ENCODE measurements around the gene TCEA3. TPM values are rescaled to one million over a fixed set of nuclear protein-coding genes. Genes with fewer than 3 reads are reported as not detected.

The TCEA3 gene
- total RNA-seq, 2 donors from 2014 or later, result 65.2 to 115 TPM

DNA sequence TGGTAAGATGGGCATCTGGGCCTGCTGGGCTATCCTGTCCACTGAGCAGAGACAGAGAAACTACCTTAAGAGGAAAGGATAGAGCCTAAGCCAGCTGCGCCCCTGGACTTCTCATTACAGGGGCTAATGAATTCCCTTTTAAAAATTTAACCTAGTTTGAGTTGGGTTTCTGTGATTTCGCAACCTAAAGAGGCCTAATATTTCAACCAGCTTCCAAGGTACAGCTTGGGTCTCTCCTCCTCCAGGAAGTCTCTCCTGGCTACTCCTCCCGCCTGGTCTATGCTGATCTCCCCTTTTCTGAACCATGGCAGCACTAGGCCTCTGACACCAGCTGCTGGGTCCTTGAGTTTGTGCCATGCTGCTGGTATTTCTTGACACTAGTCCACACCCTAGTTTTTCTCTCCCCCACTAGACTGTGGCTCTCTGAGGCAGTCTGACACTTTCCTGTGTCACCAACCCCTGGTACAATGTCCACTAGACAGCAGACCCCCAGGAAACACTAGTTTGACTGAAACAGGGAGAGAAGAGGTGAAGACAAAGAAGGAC lies 29.0 kb upstream of the TCEA3 start:
- Histone ChIP-seq H3K9me3 (no peaks in the 10 kb centered on the region), H3K36me3 (no peaks in the 10 kb centered on the region), H3K27me3 (replicated peaks; ENCODE audit: insufficient read depth) (no peaks in the 10 kb centered on the region), H3K4me3 (no peak overlapping the region), H3K4me1 (replicated peaks) (peaks cover 22% of the 10 kb centered on the region), H3K27ac (no peak overlapping the region)
- 94% methylated on average over 3 of the region's 3 CpGs for WGBS
- no peak for TF ChIP-seq POLR2A (IDR thresholded peaks at IDR 0.05)
- TF ChIP-seq POLR2AphosphoS5 (IDR thresholded peaks at IDR 0.05), result no peak
- no peak for TF ChIP-seq CTCF (IDR thresholded peaks at IDR 0.05)
- intact Hi-C loops (cut with DNase I), result no loop called here
- DNase-seq (ENCODE audit: low spot score), result no peak

- Histone ChIP-seq H3K4me1 (replicated peaks) (peaks cover 22% of the 10 kb centered on the region), H3K36me3 (no peaks in the 10 kb centered on the region), H3K27ac (peak overlapping the region; percentile 55 to 60), H3K9me3 (no peaks in the 10 kb centered on the region), H3K27me3 (replicated peaks; ENCODE audit: insufficient read depth) (no peaks in the 10 kb centered on the region), H3K4me3 (no peak overlapping the region)
- intact Hi-C loops (cut with DNase I), result no loop called here
- peak; percentile 97 for DNase-seq (ENCODE audit: low spot score)
- 12% methylated on average over 5 of the region's 5 CpGs for WGBS
- TF ChIP-seq POLR2A (IDR thresholded peaks at IDR 0.05), result no peak
- TF ChIP-seq POLR2AphosphoS5 (IDR thresholded peaks at IDR 0.05), result peak; percentile 97
- TF ChIP-seq CTCF (IDR thresholded peaks at IDR 0.05), result no peak
These were observed 27.5 kb upstream of the TCEA3 start for GRCh38 chr1:23452011-23452411.

GRCh38 chr1:23451441-23451840 lies 26.9 kb upstream of the TCEA3 start:
- no peak for DNase-seq (ENCODE audit: low spot score)

GRCh38 chr1:23450894-23451293 lies 26.3 kb upstream of the TCEA3 start:
- peaks cover 22% of the 10 kb centered on the region for H3K4me1 ChIP-seq (replicated peaks)

More at GRCh38 chr1:23451441-23451840, 26.9 kb upstream of the TCEA3 start:
- intact Hi-C loops (cut with DNase I), result no loop called here
- H3K4me1 ChIP-seq (replicated peaks), result peaks cover 22% of the 10 kb centered on the region
- H3K9me3 ChIP-seq, result no peaks in the 10 kb centered on the region
- no peaks in the 10 kb centered on the region for H3K36me3 ChIP-seq
- peak overlapping the region; percentile 55 to 60 for H3K27ac ChIP-seq
- H3K27me3 ChIP-seq (replicated peaks; ENCODE audit: insufficient read depth), result no peaks in the 10 kb centered on the region
- WGBS, result 27% methylated on average over 1 of the region's 1 CpG
- no peak overlapping the region for H3K4me3 ChIP-seq
- TF ChIP-seq POLR2A (IDR thresholded peaks at IDR 0.05) (no peak), POLR2AphosphoS5 (IDR thresholded peaks at IDR 0.05) (no peak), CTCF (IDR thresholded peaks at IDR 0.05) (no peak)

More at GRCh38 chr1:23450894-23451293, 26.3 kb upstream of the TCEA3 start:
- TF ChIP-seq POLR2A (IDR thresholded peaks at IDR 0.05) (no peak), POLR2AphosphoS5 (IDR thresholded peaks at IDR 0.05) (no peak), CTCF (IDR thresholded peaks at IDR 0.05) (no peak)
- intact Hi-C loops (cut with DNase I), result no loop called here
- no peak for DNase-seq (ENCODE audit: low spot score)
- Histone ChIP-seq H3K27ac (peak overlapping the region in 1 of 2 donors; percentile 60), H3K27me3 (replicated peaks; ENCODE audit: insufficient read depth) (no peaks in the 10 kb centered on the region), H3K4me3 (no peak overlapping the region), H3K36me3 (no peaks in the 10 kb centered on the region), H3K9me3 (no peaks in the 10 kb centered on the region)
- WGBS, result 94% methylated on average over 4 of the region's 4 CpGs

Measured in prostate gland (tissue), 2 donors.